Measurements from ENCODE around the gene MRPS35.

DNA sequence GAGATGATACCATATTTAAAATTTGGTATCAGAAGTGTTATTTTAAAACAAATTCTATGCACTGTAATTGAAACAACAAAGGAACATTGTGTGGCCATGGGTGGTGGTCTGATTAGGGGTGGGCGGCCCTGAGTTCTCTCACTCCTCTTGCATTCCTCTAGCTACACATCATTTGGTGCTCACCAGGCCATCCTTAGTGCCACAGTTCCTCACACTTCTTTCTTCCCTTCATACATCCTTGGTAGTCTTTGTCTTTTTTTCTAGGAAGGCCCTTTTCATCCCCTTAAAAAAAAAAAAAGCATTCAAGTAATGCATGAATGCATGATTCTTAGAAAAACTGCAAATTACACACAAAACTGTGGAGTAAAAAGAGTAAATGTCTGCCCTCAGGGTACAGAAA lies 71.8 kb downstream of the MRPS35 start:
- TF ChIP-seq, protein P1, sequence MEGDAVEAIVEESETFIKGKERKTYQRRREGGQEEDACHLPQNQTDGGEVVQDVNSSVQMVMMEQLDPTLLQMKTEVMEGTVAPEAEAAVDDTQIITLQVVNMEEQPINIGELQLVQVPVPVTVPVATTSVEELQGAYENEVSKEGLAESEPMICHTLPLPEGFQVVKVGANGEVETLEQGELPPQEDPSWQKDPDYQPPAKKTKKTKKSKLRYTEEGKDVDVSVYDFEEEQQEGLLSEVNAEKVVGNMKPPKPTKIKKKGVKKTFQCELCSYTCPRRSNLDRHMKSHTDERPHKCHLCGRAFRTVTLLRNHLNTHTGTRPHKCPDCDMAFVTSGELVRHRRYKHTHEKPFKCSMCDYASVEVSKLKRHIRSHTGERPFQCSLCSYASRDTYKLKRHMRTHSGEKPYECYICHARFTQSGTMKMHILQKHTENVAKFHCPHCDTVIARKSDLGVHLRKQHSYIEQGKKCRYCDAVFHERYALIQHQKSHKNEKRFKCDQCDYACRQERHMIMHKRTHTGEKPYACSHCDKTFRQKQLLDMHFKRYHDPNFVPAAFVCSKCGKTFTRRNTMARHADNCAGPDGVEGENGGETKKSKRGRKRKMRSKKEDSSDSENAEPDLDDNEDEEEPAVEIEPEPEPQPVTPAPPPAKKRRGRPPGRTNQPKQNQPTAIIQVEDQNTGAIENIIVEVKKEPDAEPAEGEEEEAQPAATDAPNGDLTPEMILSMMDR (conservative IDR thresholded peaks at IDR 0.05; ENCODE audit: low read depth, low read length): no peak
- no peak for TF ChIP-seq EZH2 (IDR thresholded peaks at IDR 0.05; ENCODE audit: low read length, unreplicated experiment)
